Fibroblast of peridontal ligament (primary cell): Measurements from ENCODE around the gene SEMA4D.

Experiments used
- DNase-seq: peaks from one replicate; pipeline ENCODE4 v3.0.0-alpha.2; 2010; ENCODE audit errors: extremely low read depth

Gene SEMA4D

GRCh38 chr9:89445801-89446251 lies 52.1 kb downstream of the SEMA4D start:
- no peak for DNase-seq

GRCh38 chr9:89444925-89445765 lies 52.8 kb downstream of the SEMA4D start:
- no peak for DNase-seq

GRCh38 chr9:89444274-89444673 lies 53.6 kb downstream of the SEMA4D start:
- DNase-seq, result no peak

- no peak for DNase-seq
Measured at GRCh38 chr9:89442981-89443814, 54.7 kb downstream of the SEMA4D start.

GRCh38 chr9:89442501-89442978 lies 55.4 kb downstream of the SEMA4D start:
- no peak for DNase-seq

GRCh38 chr9:89441986-89442385 lies 55.9 kb downstream of the SEMA4D start:
- DNase-seq, result no peak

- DNase-seq, result no peak
Measured at GRCh38 chr9:89441655-89441970, 56.3 kb downstream of the SEMA4D start.

- no peak for DNase-seq
Measured at GRCh38 chr9:89440951-89441654, 56.8 kb downstream of the SEMA4D start.

GRCh38 chr9:89440548-89440947 lies 57.4 kb downstream of the SEMA4D start:
- DNase-seq, result no peak

GRCh38 chr9:89440046-89440445 lies 57.9 kb downstream of the SEMA4D start:
- no peak for DNase-seq

- DNase-seq, result no peak
Measured at GRCh38 chr9:89439571-89439970, 58.3 kb downstream of the SEMA4D start.

- DNase-seq, result no peak
Measured at GRCh38 chr9:89438194-89438593, 59.7 kb downstream of the SEMA4D start.

GRCh38 chr9:89437772-89438171 lies 60.1 kb downstream of the SEMA4D start:
- no peak for DNase-seq

GRCh38 chr9:89436963-89437625 lies 60.8 kb downstream of the SEMA4D start:
- no peak for DNase-seq

GRCh38 chr9:89436326-89436725 lies 61.6 kb downstream of the SEMA4D start:
- DNase-seq, result no peak

GRCh38 chr9:89435071-89435823 lies 62.7 kb downstream of the SEMA4D start:
- DNase-seq, result no peak

- DNase-seq, result no peak
Measured at GRCh38 chr9:89434636-89435035, 63.3 kb downstream of the SEMA4D start.

- peak; percentile 0 for DNase-seq
Measured at GRCh38 chr9:89433826-89434225, 64.1 kb downstream of the SEMA4D start.

GRCh38 chr9:89432986-89433530 lies 64.9 kb downstream of the SEMA4D start:
- no peak for DNase-seq

GRCh38 chr9:89431930-89432725 lies 65.8 kb downstream of the SEMA4D start:
- no peak for DNase-seq
